Daoy (cell line): ENCODE results near the gene ZBTB6. TPM values are rescaled to one million over a fixed set of nuclear protein-coding genes. Genes with fewer than 3 reads are reported as not detected.

ENCODE experiments used
- DNase-seq: peaks from one replicate; pipeline ENCODE4 v3.0.0-alpha.2; 2015; ENCODE audit warnings: low read depth
- total RNA-seq: library from RNA; depleted of rRNA; stranded (reverse); fragments of >200 nt; shearing (Covaris generic); gene quantifications from 2 replicates; pipeline ENCODE4 v1.2.3, GENCODE V29; 2014; rRNA removed

ZBTB6 gene, protein sequence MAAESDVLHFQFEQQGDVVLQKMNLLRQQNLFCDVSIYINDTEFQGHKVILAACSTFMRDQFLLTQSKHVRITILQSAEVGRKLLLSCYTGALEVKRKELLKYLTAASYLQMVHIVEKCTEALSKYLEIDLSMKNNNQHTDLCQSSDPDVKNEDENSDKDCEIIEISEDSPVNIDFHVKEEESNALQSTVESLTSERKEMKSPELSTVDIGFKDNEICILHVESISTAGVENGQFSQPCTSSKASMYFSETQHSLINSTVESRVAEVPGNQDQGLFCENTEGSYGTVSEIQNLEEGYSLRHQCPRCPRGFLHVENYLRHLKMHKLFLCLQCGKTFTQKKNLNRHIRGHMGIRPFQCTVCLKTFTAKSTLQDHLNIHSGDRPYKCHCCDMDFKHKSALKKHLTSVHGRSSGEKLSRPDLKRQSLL
- 14.0 and 14.5 TPM in 2 replicates for total RNA-seq

GRCh38 chr9:122912964-122913673, at the start of gene ZBTB6:
ZBTB6 (minus strand) TSS chr9:122913323; CDS start chr9:122912072, 1,251 bp downstream.
- DNase-seq: peak; percentile 90

DNA sequence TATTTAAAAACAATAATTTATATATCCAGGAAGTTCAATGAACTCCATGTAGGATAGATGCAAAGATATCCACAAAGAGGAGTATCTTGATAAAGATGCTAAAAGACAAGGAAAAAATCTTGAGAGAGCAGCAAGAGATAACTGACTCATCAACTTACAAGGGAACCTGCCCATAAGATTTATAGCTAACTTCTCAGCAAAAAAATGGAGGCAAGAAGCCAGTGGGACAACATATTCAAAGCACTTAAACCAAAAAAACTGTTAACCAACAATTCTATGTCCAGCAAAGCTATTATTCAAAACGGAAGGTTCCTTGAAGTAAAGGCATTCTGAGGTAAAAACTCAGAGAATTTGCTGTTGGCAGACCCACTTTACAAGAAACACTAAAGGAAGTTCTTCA, 48.0 kb upstream of the ZBTB6 start:
- no peak for DNase-seq

DNA sequence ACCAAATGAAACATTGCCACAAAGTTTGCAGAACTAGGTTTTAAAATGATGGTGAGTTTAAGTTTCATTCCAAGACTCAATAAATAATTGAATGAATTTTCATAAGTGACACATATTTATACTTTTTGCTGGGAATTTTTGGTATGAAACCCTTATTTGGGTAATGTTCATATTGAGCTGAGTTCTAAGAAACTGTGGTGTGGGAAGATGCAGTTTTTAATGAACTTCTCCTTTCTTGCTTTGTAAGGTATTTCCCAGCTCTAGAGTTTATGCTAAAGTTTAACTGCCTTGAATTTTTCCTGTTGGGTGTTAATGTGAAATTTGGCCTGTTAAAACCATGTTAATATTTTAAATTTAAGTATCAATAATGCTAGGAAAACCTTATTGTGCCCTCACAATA, 42.8 kb upstream of the ZBTB6 start:
- DNase-seq: no peak

DNA sequence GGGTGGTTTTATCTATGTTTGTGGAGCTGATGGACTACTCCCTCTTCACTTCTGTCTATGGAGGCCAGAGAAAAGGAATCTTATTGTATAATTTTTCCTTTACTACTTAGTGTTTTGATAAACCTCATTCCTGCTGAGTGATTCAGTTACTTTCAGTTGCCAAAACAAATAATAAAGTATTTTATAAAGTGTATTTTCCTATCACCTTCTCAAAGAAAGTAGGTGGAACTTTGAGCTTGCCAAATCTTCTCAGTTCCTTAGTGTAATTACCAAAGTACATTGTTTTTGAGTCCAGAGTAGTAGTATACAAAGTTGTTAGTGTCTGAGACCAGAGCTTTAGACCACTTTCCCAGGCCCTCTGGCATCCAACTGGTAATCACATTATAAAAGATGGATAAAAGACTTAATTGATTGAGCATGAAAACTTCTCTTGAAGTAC, 41.1 kb upstream of the ZBTB6 start:
- DNase-seq: no peak

- DNase-seq: no peak
Measured at GRCh38 chr9:122951056-122951455, 37.9 kb upstream of the ZBTB6 start.

DNA sequence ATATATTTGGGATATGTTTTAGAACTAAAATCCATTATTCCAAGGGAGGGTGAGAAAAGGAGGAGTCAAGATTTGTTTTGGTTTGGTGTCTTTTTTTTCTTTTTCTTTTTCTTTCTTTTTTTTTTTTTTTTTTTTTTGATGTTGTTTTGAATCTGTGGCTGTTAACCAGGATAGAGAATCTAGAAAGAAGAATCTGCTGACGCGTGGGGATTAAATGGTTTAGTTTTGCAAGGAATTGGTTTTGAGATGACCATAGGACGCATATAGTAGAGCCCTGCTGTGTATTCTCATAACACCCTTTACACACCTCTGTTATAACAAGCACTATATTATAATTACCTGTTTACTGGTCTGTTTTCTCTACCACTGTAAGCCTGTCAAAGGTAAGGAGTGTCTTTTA, 37.1 kb upstream of the ZBTB6 start:
- DNase-seq: no peak

- no peak for DNase-seq
Measured at GRCh38 chr9:122949696-122950095, 36.6 kb upstream of the ZBTB6 start.

DNA sequence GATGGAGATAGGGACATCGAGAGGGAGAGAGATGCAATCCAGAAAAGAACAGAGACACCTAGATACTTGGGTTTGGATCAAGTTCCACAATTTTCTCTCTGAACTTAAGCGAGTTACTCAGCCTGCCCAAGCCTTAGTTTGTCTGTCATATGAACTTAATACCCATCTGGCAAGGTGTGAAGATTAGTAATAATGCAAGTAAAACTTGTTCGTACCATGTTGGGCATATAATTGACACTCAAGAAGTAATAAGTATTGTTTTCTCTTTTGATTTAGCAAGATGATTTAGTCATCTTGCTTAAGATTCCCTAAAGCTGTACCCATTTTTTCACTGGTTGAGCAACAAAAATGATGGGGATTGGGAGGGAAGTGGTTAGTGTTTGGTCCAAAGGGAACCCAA, 35.2 kb upstream of the ZBTB6 start:
- no peak for DNase-seq

GRCh38 chr9:122946461-122947005, 33.4 kb upstream of the ZBTB6 start:
- no peak for DNase-seq

DNA sequence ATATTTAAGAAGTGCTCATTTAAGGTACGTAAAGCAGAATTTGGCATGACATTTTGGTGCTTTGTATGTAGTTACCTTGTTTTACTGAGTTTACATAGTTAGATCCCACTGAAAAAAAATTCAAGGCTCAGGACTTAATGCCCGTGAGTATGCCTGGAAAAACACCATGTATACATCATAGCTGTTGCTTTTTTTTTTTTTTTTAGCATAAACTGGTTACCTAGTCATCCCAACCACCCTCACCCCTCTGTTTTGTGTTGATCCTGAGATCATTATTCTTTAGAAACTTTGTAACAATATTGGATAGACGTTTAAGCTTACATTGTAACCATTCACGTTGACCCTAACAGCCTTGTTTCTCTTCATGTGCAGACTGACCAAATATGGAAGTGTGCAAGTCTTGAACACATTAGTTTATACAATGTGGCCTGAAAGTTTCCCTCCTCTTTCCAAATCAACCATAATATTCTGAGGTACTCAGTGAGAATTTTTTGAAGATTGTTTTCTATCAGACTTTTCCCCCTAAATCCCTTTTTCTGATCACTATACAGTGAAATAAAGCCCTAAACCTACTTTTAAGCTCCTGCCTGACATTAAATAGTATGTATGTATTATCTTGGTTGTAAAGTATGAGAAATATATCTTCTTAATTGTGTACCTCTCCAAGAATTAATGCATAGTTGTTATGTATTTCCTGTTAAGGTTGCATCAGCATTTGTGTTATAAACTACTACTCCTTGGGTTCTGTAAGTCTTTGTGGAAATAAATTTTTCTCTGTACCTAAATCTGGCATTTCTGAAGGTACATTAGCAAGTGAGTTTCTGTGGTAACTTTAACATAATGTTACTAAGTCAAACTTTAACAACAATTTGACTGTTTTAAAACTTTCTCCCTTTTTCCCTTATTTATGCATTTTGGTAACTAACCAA, 32.1 kb upstream of the ZBTB6 start:
- no peak for DNase-seq

- DNase-seq: peak; percentile 30
Measured at GRCh38 chr9:122941582-122942234, 28.6 kb upstream of the ZBTB6 start.

- DNase-seq: peak; percentile 99
Measured at GRCh38 chr9:122940749-122941581, 27.8 kb upstream of the ZBTB6 start, which contains the start of gene RABGAP1. RABGAP1 (plus strand) TSS chr9:122941020; CDS start chr9:122957060, 16,040 bp downstream.

- DNase-seq: no peak
Measured at GRCh38 chr9:122940454-122940748, 27.3 kb upstream of the ZBTB6 start.

DNA sequence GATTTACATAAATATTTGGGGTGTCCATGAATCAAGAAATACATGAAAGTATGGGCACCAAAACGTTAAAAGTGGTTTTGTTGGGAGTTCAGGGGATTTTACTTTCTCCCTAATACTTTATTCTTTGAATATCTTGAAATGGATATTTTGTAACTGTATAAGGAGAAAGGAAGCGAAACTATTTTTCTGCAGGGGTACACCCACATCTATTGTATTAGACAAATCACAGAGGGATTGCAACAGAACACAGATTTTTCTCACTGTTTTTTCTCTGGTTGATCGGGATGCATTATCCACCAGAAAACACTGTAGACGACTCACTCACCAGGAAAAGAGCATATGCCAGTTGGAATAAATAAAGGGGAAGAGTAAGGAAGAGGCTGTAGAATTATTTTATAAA, 26.5 kb upstream of the ZBTB6 start:
- no peak for DNase-seq

GRCh38 chr9:122936883-122937282, 23.8 kb upstream of the ZBTB6 start:
- DNase-seq: no peak

- DNase-seq: no peak
Measured at GRCh38 chr9:122936464-122936863, 23.3 kb upstream of the ZBTB6 start.

- DNase-seq: peak; percentile 98
Measured at GRCh38 chr9:122931226-122932121, 18.4 kb upstream of the ZBTB6 start, which contains the start of gene ZBTB26. ZBTB26 (minus strand) TSS chr9:122931512; CDS start chr9:122919934, 11,578 bp downstream.

- no peak for DNase-seq
Measured at GRCh38 chr9:122930541-122931225, 17.6 kb upstream of the ZBTB6 start.
